ENCODE measurements around the gene SPATA4. TPM values are rescaled to one million over a fixed set of nuclear protein-coding genes. Genes with fewer than 3 reads are reported as not detected.
"Not testable (repeated sequence)": the region's sequence is repeated elsewhere in the genome, so short reads cannot be mapped to it uniquely, and the experiment has no call there.

The SPATA4 gene
- total and polyA plus RNA-seq, 9 of the 15 experiments (the other 6 are each of a cell fraction or from before 2014, with no cell fraction given) = not detected

DNA sequence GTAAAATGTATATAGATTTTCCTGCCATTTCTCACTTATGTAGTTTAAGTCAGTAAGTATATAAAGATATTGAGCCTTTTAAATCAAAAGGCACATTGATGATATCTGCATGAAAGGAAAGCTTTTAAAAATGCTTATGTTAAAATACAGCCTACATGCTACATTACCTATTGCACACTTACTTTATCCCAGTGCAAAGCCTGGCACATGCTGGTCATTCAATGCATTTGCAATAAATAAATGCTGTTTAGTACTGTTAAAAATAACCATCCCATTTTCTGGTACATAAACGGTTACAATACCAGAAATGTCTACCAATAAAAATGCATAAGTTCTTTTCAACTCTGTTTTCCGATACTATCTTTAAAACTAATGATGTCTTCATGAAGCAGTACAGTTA, 22.1 kb upstream of the SPATA4 start (continued):
- no peak for TF ChIP-seq CTCF (IDR thresholded peaks at IDR 0.05 in 2 of 3, conservative IDR thresholded peaks at IDR 0.05 in 1 of 3; ENCODE audit: insufficient read depth in 2 of 3, low read depth in 1 of 3, low read length in 3 of 3)

DNA sequence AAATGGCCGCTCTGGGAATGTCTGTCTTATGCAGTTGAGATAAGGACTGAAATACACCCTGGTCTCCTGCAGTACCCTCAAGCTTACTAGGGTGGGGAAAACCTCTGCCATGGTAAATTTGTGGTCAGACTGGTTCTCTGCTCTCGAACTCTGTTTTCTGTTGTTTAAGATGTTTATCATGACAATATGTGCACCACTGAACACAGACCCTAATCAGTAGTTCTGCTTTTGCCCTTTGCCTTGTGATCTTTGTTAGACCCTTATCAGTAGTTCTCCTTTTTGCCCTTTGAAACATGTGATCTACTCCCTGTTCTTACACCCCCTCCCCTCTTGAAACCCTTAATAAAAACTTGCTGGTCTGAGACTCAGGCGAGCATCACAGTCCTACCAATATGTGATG, 17.0 kb upstream of the SPATA4 start:
- H3K9ac ChIP-seq (ENCODE audit: insufficient read depth in 1 of 2, low read depth in 2 of 2, low read length in 2 of 2); ATAC-seq; H3K79me2 ChIP-seq (ENCODE audit: control insufficient read depth, insufficient read depth, low read length); DNase-seq (ENCODE audit: extremely low read depth in 1 of 4, low spot score in 3 of 4); H3K4me3 ChIP-seq; intact Hi-C loops (cut with micrococcal nuclease); H2AFZ ChIP-seq (ENCODE audit: low read depth, low read length); H3K9me3 ChIP-seq (replicated peaks; ENCODE audit: control insufficient read depth, insufficient read depth, low read depth, low read length); H3K27me3 ChIP-seq (ENCODE audit: control insufficient read depth in 2 of 2, insufficient read depth in 2 of 2, low read length in 2 of 2); H3K36me3 ChIP-seq (ENCODE audit: control insufficient read depth, insufficient read depth, low read length); CTCF ChIA-PET (ENCODE audit: low intra/inter-chr PET ratio); H3K4me2 ChIP-seq (ENCODE audit: insufficient read depth, low read length); in situ Hi-C loops (cut with MboI); H3K9me1 ChIP-seq (ENCODE audit: control insufficient read depth, insufficient read depth, low read length); H3K27ac ChIP-seq (ENCODE audit: extremely low read depth, low read depth, low read length); H4K20me1 ChIP-seq (replicated peaks; ENCODE audit: control insufficient read depth, insufficient read depth, low read length); H3K4me1 ChIP-seq (replicated peaks in 1 of 2; ENCODE audit: control insufficient read depth in 2 of 2, insufficient read depth in 2 of 2, low read length in 2 of 2); BruUV-seq (replicated peaks); FAIRE-seq: not testable (repeated sequence)
- TF ChIP-seq FOXJ2 (tag; IDR thresholded peaks at IDR 0.05) (0 out of 2 replicates have a peak, but pooled peaks have one; percentile 20), ESRRA (IDR thresholded peaks at IDR 0.05; ENCODE audit: borderline replicate concordance, low read depth) (peak; percentile 55; the same call in 1 of the 2 replicates)
- POLR2A ChIA-PET = interaction anchor here (0.7 to 0.8 kb wide), 2 partner anchors 16 to 36 kb away, joined by 3 read pairs; no protein-coding TSS in a partner anchor
- 0% methylated on average over 2 of the region's 3 CpGs for WGBS (ENCODE audit: insufficient coverage, low coverage, missing lambda C conversion rate)

Measured in K562 (cell line).